Stimulated activated CD8-positive, alpha-beta memory T cell treated with anti-CD3 and anti-CD28 coated beads, Interleukin-7, amount 100 ng/mL, for 24 hours (primary cell): Measurements from ENCODE around the gene SARS1.

Experiments
- DNase-seq: peaks from one replicate; pipeline ENCODE4 v3.0.0-alpha.2; 2020; ENCODE audit warnings: low read depth

The SARS1 gene

DNA sequence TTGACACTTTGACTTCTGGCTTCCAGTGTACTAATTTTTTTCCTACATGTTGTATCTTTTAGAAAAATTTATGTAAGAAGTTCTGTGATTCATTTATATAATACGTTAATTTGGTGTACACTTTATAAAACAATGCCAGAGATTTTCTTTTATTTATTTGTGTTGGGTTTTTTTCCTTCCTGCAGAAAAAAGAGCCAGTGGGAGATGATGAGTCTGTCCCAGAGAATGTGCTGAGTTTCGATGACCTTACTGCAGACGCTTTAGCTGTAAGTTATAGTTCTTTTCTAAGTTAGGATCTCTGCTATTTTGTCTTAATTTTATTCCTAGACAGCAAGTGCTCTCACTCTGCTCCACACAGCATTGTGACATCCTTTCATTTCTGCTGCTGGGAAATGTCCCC lies 14.4 kb downstream of the SARS1 start:
- DNase-seq: no peak

DNA sequence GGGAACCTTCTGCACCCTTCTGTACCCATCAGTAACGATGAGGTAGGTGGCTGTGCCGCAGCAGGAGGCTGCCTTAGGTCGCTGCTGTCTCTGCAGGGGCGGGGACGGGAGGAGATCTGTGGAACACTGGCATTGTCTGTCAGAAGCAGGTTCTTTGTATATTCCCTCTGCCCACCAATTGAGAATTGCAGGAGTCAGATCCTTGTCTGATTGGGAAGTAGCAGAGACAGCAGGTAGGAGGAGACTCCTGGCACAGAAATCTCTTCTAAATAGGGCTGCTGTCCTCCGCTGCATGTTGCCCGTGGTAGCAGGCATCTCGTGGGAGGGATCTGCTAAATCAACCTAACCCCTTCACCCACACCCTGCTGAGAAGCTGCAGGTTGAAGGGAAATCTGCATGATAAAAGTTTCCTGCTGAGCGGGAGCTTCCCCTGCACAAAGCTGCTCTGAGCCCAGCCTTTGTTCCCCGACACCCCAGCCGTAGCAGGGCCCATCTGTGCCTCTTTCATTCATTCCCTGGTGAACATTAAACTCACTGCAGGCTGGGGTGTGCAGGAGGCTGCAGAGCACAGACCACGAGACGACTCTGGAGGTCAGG lies 15.9 kb downstream of the SARS1 start:
- DNase-seq: no peak

DNA sequence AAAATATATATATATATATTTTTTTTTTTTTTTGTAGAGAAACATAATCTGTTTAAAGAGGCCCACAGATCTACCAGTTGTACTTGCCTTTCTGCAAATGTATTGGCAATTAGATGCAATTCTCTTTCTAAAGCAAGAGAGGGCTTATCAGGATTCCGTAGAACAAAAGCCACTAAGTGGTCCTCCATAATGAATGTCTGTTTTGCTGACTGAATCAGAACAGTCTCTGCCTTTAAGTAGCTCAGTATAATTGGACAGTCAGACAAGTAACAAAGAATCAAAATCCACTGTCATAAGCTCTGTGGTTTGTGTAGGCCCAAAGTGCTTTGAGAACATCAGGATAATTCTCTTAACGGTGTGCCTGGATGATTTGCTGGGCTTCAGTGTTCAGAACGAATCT lies 17.3 kb downstream of the SARS1 start:
- DNase-seq: no peak

DNA sequence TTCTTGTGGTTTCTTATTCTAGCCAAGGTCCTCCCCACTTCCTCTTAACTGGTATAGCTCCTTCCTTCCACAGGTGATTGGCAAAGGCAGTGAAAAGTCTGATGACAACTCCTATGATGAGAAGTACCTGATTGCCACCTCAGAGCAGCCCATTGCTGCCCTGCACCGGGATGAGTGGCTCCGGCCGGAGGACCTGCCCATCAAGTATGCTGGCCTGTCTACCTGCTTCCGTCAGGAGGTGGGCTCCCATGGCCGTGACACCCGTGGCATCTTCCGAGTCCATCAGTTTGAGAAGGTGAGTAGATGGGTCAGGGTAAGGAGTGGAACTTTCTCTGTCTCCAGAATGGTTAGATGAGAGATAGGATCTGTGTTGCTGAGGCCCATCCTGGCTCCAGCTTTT lies 21.4 kb downstream of the SARS1 start:
- no peak for DNase-seq

DNA sequence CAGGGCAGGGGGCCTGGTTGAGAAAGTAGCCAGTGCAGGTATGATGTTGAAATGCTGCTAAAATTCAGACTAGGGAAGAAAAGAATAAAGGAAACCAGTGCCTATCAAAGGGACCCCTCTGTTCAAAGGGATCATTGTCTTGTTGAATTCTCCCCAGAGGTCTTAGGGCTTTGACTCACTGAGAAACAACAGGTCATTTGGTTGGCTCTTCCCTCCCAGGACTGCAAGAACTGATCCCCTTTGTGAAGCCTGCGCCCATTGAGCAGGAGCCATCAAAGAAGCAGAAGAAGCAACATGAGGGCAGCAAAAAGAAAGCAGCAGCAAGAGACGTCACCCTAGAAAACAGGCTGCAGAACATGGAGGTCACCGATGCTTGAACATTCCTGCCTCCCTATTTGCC lies 23.8 kb downstream of the SARS1 start:
- no peak for DNase-seq

DNA sequence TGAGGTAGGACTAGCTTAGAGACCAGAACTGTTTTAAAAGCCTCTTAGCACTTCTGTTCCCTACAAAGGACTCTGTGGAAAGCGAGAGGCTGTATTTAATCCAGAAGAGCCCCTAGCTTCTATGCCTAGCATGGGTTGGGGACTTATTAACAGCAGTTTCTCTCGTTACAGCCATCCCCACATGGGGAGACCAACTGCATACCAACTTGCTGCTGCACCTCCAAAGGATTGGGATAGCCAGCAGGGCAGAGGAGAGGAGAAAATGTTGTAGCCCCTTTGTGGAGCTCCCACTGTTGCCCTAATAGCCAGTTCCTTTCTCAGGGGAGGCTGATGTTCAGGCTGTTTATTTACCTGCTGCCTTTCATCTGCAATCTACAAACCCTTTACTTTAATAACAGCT lies 24.7 kb downstream of the SARS1 start:
- DNase-seq: no peak

DNA sequence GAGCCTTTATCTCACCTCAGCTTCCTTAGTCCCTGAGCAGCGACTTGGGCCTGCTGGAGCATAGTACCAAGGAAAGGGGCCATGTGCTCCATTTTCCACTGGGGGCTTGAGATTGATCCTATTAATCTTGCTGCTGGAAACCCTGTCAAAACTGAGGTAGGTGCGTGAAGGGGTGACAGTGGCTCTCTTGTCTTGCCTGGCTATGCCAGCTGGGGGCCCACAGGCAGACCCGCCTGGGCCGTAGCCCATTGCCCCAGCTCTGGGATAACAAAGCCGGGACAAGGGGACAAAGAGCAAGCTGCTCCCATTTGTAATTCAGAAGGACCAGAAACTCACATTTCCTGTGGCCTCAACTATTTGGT lies 25.3 kb downstream of the SARS1 start:
- no peak for DNase-seq

DNA sequence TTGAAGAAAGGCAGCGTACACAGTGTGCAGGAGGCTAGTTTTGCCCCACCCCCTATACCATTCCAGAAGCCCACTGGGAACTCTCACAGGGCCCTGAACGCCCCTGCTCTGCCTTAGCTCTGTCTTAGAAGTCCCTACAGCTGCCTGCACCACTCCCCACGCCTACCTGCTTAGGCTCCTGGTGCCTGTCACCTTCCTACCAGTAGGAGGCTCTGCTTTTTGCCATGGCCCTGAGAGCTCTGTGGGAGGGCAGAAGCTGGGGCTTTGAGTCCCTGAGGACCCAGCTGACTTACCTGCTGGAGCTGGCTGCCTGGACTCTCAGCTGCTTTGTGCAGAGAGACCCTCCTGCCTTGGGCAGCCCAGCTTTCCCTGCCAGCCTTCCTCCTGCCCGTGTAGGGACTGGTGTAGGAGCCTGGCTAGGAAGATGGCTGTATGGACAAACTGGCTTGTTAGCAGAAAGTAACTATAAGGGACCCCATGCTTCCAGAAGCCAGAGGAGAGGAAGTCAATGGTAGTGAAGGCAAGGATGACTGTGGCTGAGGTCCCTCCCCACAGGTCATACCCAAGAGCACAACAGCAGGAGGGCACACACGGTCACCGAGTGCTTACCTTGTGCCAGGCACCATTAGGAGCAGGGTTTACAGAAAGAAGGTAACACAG lies 25.8 kb downstream of the SARS1 start:
- DNase-seq: no peak

DNA sequence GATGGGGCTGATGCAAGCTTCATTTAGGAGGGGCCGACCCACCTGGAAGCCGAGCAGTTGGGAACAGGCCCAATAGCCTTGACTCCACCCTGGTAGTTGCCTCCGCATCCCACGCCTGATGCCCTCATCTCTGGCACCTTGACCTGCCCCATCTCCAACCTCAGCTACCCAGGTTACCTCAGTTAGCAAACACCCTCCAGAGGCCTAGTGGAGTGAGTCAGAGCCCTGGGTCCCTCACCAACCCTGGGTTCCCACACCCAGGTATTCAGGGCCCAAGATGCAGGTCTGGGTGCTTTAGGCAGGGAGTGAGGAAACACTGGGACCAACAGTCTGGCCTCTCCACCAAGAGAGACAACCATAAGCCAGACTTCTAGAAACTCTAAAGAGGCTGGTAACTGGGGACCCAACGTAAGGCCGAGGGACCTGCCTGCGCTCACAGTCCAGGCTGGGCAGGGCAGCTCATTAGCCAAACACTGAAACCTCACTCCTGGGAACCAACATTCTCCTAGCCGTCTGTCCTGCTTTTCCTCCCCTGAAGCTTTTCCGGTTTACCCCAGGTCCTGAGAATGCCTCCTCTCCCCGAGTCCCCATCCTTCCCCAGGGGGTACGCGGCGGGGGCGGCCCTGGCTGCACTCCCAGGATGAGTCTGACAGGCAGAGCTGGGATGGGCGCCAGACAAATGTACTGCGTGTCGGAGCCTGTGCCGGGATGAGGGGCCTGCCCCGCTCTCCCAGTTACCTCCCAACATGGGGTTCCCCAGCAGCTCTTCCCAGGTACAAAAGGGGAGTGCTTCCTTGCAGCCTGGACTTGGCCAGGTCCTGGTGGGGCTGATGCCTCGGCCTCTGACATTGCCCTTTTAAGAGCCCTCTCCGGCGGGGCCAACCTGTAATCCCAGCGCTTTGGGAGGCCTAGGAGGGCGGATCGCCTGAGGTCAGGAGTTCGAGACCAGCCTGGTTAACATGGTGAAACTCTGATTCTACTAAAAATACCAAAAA lies 26.7 kb downstream of the SARS1 start:
- no peak for DNase-seq

DNA sequence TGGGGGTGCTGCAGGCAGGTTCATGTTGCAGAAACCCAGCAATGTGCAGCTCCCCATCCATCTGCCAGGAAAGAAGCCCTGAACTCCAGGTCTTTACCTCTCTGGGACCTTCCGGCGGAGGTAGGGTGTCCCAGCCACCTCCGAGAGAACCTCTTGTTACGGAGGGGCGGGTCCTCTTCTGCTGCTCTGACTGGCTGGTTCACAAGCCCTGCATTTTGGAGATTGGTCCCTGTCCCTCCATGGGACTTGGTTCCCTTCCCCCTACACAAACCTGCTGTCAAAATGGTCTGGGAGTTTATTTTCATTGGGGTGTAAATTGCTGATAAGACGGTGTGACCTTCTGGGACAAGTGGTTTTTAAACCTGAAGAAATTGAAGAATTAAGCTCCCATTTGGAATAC lies 27.6 kb downstream of the SARS1 start:
- no peak for DNase-seq

DNA sequence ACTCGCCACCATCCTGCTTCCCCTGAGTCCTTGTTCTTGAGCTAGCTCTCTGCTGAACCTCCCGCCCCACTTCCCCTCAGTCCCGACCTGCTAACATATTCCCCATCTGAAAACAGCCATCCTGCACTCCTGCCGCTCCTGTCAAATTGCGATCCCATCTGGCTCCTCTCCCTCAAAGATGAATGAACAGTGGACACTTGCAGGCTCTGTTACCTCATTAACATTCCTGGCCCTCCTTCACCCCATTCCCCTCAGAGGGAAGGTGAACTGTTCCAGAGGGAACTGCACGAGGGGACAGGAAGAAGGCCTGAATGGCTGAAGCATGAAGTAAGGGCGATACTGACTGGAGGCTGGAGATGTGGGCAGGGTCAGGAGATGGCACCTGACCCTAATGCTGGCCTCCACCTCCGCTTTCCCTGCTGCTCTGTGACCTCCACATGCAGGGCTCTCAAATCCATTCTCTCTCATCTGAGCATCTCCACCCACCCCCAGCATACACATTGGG lies 28.2 kb downstream of the SARS1 start:
- no peak for DNase-seq

DNA sequence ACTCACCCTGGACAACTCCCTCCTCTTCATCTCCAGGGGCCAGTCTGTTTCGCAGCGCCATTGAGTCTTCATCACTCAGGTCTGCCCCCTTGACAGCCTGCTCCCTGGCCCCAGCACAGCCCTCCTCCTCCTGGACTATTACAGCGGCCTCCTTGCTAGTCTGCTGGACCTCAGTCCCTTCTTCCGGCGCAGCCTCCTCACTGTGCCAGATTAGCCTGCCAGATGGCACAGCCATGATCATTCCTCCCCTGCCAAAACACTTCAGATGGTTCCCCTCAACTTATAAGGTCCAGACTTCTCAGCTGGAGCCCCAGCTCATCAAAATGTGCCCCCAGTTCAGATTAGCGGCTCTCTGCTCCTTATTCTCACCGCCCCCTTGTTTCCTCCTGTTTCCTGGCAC lies 28.7 kb downstream of the SARS1 start:
- DNase-seq: no peak

DNA sequence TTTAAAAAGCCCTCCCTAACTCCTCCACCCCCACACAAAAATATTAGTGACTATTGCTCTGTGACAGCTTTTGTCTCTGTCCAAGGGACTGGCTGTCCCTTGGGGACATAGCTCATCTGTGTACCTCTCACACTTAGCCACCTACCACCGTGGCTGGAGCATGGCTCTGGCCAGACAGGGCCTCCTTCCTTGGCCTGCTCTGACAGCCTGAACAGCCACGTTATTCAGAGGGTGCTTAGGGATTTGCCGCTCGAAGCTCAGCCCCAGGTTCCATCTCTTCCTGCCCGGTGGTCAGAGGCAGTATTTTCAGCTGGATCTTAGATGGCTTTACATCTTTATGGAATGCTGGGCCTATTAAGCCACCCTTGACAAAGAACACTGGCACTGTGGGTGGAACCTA lies 29.5 kb downstream of the SARS1 start:
- DNase-seq: no peak

DNA sequence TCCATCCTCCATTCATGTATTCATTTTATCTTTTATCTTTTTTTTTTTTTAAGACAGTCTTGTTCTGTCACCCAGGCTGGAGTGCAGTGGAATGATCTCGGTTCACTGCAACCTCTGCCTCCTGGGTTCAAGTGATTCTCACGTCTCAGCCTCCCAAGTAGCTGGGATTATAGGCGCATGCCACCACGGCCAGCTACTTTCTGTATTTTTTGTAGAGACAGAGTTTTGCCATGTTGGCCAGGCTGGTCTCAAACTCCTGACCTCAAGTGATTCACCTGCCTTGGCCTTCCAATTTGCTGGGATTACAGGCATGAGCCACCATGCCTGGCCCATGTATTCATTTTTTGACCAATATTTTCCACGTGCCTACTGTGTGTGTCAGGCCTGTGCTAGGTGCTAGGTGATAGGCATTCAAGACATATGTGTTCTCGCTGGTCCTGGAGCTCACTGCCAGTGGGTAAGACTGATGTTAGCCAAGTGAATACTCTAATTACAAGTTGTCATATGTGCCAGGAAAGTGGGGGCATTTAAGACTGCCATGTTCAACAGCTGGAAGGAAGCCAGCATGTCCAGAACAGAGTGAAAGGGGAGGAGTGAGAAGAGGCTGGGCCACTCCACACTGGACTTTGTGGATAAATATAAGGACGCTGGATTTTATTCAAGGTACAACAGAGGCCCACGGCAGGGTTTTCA lies 30.3 kb downstream of the SARS1 start:
- no peak for DNase-seq

DNA sequence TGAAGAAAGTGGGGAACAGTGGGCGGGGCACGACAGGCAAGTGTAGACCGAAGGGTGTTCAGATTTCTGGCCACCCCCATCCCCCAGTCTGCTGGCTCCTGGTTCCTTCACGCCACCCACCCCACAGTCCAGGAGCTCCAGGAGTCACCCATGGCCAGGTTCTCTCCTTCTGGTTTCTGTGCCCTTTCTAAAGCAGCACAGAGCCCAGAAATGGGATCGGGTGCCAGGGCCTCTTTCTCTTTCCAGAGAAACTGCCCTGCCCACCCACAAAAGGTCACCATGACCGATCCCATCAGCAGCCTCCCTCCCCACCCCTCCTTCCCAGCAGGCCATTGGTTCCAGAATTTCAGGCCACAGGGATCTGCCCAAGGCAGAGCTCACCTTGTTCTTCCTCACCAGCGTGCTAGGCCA lies 32.4 kb downstream of the SARS1 start:
- DNase-seq: no peak

DNA sequence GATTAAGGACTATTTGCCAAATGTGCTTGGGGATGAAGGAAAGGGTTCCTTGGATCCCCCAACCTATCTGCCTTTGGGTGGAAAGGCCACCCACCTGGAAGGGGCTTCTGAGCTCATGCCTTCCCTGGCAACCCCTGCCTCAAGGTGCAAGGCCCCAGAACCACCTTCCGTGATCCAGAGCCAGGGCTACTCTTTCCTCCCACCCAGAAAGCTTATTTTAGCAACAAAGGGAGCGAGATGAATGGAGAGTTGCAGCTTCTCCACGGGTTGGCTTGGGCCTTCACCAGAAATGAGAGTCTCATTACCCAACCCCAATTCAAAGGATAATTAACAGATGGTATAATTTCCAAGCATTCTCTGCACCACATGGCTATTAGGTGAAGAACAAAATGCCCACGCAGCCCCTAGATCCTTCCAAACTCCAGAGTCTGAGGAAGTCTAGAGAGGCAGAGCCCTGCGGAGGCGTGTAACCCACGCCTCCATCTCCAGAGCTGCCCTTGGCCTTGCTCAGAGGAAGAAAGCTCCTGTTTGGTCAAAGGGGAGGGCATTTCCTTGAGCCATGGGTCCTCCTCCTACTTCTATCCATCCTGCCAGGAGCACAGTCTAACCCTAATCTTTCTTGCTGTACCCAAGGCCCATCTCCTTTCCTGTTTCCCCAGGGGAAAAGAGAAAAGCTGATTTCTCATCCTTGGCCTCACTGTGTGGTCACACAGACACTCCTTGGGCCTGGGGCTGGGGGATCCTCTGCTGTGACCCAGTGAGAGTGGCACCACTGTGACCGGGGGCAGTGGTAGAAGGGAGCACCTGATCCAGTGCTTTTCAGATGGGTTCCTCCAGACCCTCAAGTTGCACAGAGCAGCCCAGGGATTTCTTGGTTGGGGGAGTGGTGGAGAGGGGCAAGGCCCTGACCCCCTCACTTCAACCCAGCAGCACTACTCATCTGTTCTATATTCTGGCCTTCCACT lies 34.0 kb downstream of the SARS1 start:
- DNase-seq: no peak

DNA sequence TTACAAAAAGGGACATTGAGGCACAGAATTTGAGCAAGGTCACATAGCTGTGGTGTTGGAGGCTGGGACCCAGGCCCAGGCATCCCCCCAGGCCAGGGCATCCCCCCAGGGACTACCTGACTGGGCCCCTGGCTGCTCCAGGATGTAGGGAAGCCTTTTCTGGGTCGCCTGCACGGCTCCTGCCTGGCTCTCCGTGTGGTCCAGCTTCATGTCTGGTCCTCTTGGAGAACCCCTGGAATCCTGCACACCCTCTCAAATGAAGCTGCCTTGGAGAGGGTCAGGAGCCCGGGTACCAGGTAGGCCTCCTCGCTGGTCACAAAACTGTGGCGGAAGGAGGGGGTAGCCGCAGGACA lies 34.7 kb downstream of the SARS1 start:
- no peak for DNase-seq

DNA sequence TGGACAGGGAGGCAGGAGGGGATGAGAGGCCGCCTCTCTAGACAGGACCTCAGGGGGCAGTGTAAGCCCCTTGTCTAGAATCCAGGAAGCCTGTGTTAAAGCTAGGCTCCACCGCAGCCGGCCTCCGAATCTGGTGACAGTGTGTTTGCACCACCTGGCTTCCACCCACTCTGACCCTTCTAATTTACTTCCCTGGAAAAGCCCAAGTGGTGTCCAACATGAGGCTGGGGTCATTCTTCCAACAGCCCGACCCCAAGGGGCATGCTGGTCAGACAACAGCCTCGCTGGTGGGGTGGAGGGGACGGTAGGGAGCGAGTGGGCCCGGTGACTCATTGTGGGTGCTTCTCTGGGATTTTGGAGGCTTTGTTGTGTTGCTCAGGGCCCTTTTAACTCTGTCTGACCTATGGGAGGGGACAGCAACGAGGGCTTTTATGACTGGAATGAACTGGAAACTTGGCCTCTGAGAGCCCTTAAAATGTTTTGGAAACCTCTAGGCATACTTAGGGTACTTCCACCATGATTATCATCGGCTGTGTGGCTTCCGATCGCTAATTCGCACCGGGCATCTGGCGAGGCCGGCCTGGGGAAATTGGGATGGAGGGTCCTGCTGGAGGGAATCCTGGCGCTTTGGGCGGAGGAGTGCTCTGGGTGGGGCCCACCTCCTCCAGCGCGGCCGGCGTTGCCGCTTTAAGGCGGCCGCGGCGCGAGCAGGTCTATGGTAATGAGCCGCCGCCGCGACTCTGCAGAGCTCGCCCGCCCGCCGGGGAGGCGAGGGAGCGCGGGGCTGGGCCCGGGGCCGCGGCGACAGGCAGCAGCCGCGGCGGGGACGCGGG lies 35.3 kb downstream of the SARS1 start, which contains the start of gene CELSR2:
Gene CELSR2 (plus strand): TSS at position 743 of the 833 bp plus-strand sequence. CDS start 541 bp downstream, outside the sequence.
- DNase-seq: peak; percentile 11

DNA sequence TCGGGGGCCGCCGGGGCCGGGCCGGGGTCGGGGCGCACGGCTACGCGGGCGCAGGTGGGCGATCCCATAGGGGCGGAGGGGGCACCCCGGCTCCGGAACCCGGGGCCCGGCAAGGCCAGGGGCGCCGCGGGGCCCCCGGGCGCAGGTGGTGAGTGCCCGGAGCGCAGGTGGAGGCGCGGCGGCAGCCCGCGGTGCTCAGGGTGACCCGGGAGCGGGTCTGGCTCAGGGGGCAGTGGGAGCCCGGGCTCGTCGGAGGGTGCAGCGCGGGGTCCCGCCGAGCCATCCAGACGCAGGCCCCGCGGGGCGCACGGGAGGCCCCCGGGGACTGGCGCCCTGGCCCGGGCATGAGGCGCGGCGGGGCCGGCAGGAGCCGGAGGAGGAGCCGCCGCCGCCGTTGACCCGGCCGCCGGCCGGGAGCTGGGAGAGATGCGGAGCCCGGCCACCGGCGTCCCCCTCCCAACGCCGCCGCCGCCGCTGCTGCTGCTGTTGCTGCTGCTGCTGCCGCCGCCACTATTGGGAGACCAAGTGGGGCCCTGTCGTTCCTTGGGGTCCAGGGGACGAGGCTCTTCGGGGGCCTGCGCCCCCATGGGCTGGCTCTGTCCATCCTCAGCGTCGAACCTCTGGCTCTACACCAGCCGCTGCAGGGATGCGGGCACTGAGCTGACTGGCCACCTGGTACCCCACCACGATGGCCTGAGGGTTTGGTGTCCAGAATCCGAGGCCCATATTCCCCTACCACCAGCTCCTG lies 36.1 kb downstream of the SARS1 start:
- no peak for DNase-seq
